Renal pelvis (tissue), 4 donors: ENCODE data around the gene CDRT15L2. TPM values are rescaled to one million over a fixed set of nuclear protein-coding genes. Genes with fewer than 3 reads are reported as not detected.
A peak's percentile ranks its signal among the peaks of the same experiment; 100 is the strongest.
"Not testable (repeated sequence)": the region's sequence is repeated elsewhere in the genome, so short reads cannot be mapped to it uniquely, and the experiment has no call there.

Source experiments
- DNase-seq: peaks from one replicate; pipeline ENCODE4 v3.0.0-alpha.2; 2013
- polyA plus RNA-seq, 3 donors: library from polyadenylated mRNA; unstranded; fragments of 120-200 nt; gene quantifications; one replicate each; pipeline ENCODE4 v1.2.1, GENCODE V29; 2013; ENCODE audit not compliant: insufficient read length in 3 of 3

The CDRT15L2 gene
- polyA plus RNA-seq, 3 donors, result not detected

DNA sequence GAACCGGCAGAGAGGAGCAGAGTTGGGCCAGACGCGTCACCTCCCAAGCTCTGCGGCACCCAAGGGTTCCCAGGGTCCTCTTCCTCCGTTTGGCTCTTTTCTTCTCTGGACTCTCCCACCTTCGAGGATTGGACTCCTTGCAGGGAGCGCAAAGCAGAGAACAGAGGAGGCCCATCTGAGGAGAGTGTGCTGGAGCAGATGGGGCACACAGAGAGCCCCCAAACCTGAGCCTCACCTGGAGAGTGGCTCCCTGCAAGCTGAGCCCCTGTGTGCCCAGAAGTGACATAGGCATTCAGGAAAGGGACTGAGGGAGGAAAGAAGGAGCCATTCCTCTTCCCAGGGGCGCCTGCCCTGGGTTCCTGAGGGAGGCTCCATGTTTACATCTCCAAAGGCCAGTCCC lies 6.3 kb upstream of the CDRT15L2 start:
- DNase-seq, result not testable (repeated sequence)

DNA sequence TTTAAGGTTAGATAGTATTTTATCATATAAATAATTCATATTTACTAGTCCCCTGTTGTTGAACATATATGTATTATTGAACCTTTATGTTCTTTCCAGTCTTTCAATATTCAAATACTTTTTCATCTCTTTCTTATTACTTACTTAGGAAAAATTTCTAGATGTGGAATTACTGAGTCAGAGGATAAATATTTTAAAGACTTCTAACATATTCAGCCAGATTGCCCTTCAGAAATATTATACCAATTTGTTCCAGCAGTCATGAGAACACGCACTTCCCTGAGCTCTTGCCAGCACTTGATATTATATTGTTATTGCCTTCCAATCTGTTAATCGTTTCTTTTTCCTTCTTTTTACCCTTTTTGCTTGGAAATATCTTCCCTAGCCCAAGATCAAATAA lies 4.5 kb upstream of the CDRT15L2 start:
- DNase-seq, result not testable (repeated sequence)

DNA sequence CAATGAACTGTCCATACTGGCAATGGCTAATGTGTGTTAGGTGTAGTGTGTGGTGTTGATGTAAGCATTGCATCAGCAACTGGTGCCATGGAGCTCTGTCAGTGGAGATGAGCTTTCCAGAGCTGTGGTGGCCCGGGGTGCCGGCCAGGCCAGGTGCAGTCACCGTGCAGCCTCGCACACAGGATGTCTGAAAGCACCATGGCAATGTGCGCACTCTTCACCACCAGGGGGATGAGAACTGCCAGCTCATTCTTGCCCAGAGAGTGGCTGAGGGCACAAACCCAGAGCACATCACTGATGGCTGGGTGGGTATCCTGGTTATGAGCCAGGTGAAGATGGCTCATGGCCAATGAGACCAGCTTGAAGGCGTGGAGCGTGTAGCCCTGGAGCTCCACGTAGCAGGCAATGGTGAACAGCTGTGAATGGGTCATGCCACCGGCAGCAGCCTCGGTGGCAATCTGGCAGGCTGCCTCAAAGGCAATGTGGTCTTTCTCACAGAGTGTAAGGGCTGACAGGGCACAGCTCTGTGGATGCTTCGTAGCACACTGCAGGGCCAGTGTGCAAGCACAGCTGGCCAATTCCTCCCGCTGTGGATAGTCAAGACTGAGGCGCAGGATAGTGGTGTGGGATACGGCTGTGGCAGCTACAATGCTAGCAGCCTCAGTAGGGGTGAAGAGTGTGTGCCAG lies 4.5 kb downstream of the CDRT15L2 start:
- DNase-seq, result not testable (repeated sequence)

DNA sequence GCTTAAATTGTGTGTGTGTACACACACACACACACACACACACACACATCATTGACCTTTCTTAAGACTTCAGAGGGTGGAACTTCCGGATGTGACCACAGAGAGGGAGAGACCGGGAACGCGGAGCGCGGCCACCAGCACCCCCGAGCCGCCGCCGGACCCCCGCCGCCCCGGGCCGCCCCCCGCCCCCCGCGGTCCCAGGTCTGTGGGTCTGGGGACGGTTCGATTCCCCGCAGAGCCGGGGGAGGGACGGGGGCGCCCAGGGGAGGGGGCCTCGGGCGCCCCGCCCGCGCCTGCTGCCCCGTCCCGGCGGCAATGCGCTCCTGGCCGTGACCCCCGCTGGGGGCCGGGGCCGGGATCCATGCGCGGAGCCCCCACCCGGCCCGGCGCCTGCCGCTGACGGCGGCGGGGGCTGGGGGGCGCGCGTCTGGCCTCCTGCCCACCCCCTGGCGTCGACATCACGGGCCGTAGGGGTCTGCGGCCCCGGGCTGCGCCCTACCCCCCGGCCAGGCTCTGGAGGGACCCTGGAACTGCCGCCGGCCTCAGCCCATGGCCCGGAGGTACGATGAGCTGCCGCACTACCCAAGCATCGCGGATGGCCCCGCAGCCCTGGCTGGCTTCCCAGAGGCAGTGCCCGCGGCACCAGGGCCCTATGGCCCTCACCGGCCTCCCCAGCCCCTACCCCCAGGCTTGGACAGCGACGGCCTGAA lies 9.4 kb downstream of the CDRT15L2 start:
- DNase-seq, result peak; percentile 16

DNA sequence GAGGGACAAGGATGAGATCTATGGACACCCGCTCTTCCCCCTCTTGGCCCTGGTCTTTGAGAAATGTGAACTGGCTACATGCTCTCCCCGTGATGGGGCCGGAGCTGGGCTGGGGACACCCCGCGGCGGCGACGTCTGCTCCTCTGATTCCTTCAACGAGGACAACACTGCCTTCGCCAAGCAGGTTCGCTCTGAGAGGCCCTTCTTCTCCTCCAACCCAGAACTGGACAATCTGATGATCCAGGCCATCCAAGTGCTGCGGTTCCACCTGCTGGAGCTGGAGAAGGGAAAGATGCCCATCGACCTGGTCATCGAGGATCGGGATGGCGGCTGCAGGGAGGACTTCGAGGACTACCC lies 9.9 kb downstream of the CDRT15L2 start:
- DNase-seq, result not testable (repeated sequence)

DNA sequence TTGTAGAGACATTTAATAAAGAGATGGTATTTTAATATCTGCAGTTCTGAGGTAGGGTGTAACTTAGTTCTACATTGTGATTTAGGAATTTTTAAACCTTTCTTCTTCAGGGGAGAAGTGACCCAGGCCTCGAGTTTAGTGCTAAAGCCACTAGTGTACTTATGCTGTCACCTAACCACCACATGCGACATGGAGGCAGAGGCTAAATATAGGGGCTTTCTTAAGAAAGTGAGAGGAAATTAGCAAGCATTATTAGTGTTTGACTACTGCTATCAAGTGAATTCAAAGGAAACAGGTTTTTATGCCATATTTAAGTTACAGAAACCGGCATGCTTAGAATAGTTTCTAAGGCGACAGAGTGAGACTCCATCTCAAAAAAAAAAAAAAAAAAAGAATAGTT lies 11.5 kb downstream of the CDRT15L2 start:
- DNase-seq, result not testable (repeated sequence)

DNA sequence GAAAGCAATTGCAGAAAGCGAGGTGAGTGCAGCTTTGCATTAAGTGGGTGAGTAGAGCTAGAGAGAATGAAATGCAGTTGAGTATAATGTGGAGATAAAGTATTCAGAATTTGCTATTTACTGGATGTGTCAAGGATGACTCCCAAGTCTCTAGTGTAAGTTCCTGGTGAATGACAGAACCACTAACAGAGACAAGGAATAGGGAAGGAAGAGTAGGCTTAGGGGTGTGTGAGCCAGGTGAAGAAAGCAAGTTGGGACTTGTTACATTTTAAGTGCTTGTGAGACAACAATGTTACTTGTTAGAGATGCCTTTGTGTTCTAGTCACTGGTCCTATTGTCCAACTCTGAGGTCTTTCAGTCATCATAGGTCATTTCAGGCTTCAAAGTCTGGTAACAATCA lies 26.0 kb downstream of the CDRT15L2 start:
- not testable (repeated sequence) for DNase-seq

DNA sequence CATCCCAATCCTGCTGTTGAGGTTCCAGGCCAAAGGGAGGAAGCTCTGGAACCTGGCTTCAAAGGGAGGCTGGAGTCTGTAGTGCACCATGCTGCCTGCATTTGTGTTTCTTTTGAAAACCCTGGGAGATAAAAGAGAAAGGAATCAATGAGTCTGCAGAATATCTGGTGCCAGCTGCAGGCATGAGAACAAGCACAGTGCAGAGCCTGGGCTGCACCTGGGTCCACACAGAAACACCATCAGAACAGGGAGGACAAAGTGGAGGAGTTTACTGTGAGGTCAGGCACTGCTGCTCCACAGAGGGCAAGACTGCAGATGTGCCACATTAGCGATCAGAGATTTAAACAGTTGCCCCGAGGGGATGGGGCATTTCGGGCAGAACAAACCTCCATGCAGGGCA lies 30.0 kb downstream of the CDRT15L2 start:
- not testable (repeated sequence) for DNase-seq

DNA sequence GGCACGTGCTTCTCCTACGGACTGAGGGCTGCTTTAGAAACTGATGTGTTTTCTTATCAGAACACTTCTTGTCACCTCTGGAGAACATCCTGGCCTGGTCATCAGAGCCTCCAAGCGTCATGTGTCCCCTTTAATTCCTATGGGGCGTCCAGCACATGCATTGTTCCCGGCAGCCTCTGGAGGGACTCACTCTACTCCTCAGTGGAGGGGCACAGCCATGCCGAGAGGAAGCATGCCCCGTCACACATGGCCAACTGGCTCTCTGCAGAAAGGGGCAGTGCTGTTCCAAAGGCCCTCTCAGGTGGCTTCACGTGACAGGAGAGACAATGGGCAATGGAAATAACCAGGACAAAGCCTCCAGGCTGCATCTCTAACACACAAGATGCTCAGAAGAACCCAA lies 31.8 kb downstream of the CDRT15L2 start:
- no peak for DNase-seq

DNA sequence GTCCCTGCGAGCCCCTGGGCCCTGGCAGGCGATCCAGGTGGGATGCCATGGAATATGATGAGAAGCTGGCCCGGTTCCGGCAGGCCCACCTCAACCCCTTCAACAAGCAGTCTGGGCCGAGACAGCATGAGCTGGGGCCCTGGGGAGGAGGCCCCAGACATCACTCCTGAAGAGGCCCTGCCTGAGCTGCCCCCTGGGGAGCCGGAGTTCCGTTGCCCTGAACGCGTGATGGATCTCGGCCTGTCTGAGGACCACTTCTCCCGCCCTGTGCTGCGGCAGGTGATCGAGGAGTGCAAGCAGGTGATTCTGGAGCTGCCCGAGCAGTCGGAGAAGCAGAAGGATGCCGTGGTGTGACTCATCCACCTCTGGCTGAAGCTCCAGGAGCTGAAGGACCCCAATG lies 33.1 kb downstream of the CDRT15L2 start:
- no peak for DNase-seq

DNA sequence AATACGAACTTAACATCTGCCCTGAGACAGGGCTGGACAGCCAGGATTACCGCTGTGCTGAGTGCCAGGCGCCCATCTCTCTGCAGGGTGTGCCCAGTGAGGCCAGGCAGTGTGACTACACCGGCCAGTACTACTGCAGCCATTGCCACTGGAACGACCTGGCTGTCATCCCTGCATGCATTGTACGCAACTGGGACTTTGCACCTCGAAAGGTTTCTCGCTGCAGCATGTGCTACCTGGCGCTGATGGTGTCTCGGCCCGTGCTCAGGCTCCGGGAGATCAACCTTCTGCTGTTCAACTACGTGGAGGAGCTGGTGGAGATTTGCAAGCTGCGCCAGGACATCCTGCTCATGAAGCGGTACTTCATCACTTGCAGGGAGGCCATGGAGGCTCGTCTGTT lies 33.7 kb downstream of the CDRT15L2 start:
- DNase-seq, result no peak

DNA sequence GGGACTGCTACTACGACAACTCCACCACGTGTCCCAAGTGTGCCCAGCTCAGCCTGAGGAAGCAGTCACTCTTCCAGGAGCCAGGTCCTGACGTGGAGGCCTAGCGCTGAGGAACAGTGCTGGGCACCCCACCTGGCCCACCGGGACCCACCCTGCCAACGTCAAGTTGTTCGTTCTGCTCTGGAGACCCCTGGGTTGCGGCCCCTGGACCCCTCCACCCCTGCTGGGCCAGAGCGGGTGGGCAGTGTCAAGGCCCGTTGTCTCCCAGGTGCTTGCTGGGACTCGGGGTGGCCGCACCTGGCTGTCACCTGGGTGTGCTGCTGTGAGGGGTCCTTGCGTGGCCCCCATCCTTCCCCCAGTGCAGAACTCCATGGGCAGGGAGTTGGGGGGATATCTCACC lies 34.4 kb downstream of the CDRT15L2 start:
- no peak for DNase-seq

DNA sequence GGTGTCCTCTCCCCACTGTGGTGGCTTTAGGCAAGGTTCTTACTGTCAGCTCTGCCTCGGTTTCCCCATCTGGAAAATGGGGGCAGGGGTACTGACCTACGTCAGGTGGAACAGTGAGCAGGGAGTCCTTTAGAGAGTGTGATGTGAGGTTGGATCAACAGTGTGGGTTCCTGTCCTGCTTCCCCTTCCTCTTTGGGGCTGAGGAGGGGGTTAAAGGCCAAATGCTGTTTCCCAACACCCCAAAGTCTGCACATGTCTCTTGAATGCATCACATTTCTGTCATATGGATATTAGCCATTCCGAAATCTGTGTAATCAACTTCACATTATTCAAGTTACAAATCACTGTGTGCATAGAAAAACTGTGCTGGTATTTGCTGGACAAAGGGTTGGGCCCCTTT lies 35.9 kb downstream of the CDRT15L2 start:
- DNase-seq, result not testable (repeated sequence)

Other genes with a start within 250 kb of the CDRT15L2 start
- not detected for gene LGALS9B, start 112.2 kb upstream of the CDRT15L2 start, polyA plus RNA-seq